ENCODE measurements around the gene SERPINE2. TPM values are rescaled to one million over a fixed set of nuclear protein-coding genes. Genes with fewer than 3 reads are reported as not detected.

The SERPINE2 gene
- total RNA-seq, 4 donors from 2014 or later: 25.5 to 94.5 (median 38.5) TPM

GRCh38 chr2:224060783-224061482 lies 21.8 kb upstream of the SERPINE2 start:
- no peak overlapping the region for H3K27ac ChIP-seq
- no peak for DNase-seq (ENCODE audit: low spot score in 2 of 2)
- TF ChIP-seq CTCF (IDR thresholded peaks at IDR 0.05) (no peak), POLR2A (IDR thresholded peaks at IDR 0.05) (no peak), EP300 (IDR thresholded peaks at IDR 0.05) (no peak)
- no peaks in the 10 kb centered on the region for H3K27me3 ChIP-seq
- H3K36me3 ChIP-seq: no peaks in the 10 kb centered on the region
- WGBS, 2 donors: 85 to 89% methylated on average over 2 of the region's 2 CpGs
- H3K4me3 ChIP-seq: no peak overlapping the region
- H3K9me3 ChIP-seq: no peaks in the 10 kb centered on the region
- H3K4me1 ChIP-seq: no peaks in the 10 kb centered on the region

- TF ChIP-seq POLR2A (IDR thresholded peaks at IDR 0.05) (no peak), EP300 (IDR thresholded peaks at IDR 0.05) (no peak), CTCF (IDR thresholded peaks at IDR 0.05) (no peak)
- DNase-seq (ENCODE audit: low spot score in 2 of 2): no peak
- H3K4me1 ChIP-seq: no peaks in the 10 kb centered on the region
- H3K4me3 ChIP-seq: no peak overlapping the region
- WGBS, 2 donors: 80 to 82% methylated on average over 1 of the region's 1 CpG
- no peaks in the 10 kb centered on the region for H3K9me3 ChIP-seq
- H3K27me3 ChIP-seq: no peaks in the 10 kb centered on the region
- H3K36me3 ChIP-seq: no peaks in the 10 kb centered on the region
- no peak overlapping the region for H3K27ac ChIP-seq
Observed at GRCh38 chr2:224059178-224059577, 20.1 kb upstream of the SERPINE2 start.

- Histone ChIP-seq H3K27me3 (no peaks in the 10 kb centered on the region), H3K4me1 (no peaks in the 10 kb centered on the region), H3K9me3 (no peaks in the 10 kb centered on the region), H3K27ac (no peak overlapping the region), H3K4me3 (no peak overlapping the region), H3K36me3 (no peaks in the 10 kb centered on the region)
- TF ChIP-seq CTCF (IDR thresholded peaks at IDR 0.05): no peak
- no peak for TF ChIP-seq EP300 (IDR thresholded peaks at IDR 0.05)
- no peak for TF ChIP-seq POLR2A (IDR thresholded peaks at IDR 0.05)
- 66 to 78% methylated on average over 2 of the region's 2 CpGs for WGBS, 2 donors
- DNase-seq (ENCODE audit: low spot score in 2 of 2): no peak
Observed at GRCh38 chr2:224058048-224058775, 19.1 kb upstream of the SERPINE2 start.

GRCh38 chr2:224056889-224057288 lies 17.8 kb upstream of the SERPINE2 start:
- no peak overlapping the region for H3K27ac ChIP-seq

More at GRCh38 chr2:224056889-224057288, 17.8 kb upstream of the SERPINE2 start:
- Histone ChIP-seq H3K9me3 (no peaks in the 10 kb centered on the region), H3K27me3 (no peaks in the 10 kb centered on the region), H3K36me3 (no peaks in the 10 kb centered on the region), H3K4me3 (no peak overlapping the region), H3K4me1 (no peaks in the 10 kb centered on the region)
- 90 to 96% methylated on average over 1 of the region's 1 CpG for WGBS, 2 donors
- TF ChIP-seq POLR2A (IDR thresholded peaks at IDR 0.05) (no peak), CTCF (IDR thresholded peaks at IDR 0.05) (no peak), EP300 (IDR thresholded peaks at IDR 0.05) (no peak)
- no peak for DNase-seq (ENCODE audit: low spot score in 2 of 2)

All from tibial nerve (tissue), 4 donors.